BE2C (cell line): ENCODE results near the gene MYO9B.
A peak's percentile ranks its signal among the peaks of the same experiment; 100 is the strongest.

Experiments used
- DNase-seq: peaks from one replicate; pipeline ENCODE4 v3.0.0-alpha.2; 2020
- H3K27me3 ChIP-seq: fragments of 250-450 bp; sonication (Bioruptor Pico); 2 replicates; pipeline ENCODE4 v1.5.1; 2020; ENCODE audit warnings: mild to moderate bottlenecking
- H3K36me3 ChIP-seq: fragments of 250-450 bp; sonication (Bioruptor Pico); 2 replicates; pipeline ENCODE4 v1.5.1; 2020; ENCODE audit warnings: mild to moderate bottlenecking
- H3K4me1 ChIP-seq: fragments of 250-450 bp; sonication (Bioruptor Pico); 2 replicates; pipeline ENCODE4 v1.5.1; 2020
- H3K4me3 ChIP-seq: 2 replicates; pipeline ENCODE4 v1.5.1; 2011; ENCODE audit warnings: low read depth, low read length
- H3K9me3 ChIP-seq: fragments of 250-450 bp; sonication (Bioruptor Pico); 2 replicates; pipeline ENCODE4 v1.5.1; 2020
- TF ChIP-seq, protein P1 (sequence below): IDR thresholded peaks from 2 replicates; pipeline ENCODE4 v1.5.1; 2012; ENCODE audit warnings: mild to moderate bottlenecking, low read depth, low read length

Gene MYO9B

DNA sequence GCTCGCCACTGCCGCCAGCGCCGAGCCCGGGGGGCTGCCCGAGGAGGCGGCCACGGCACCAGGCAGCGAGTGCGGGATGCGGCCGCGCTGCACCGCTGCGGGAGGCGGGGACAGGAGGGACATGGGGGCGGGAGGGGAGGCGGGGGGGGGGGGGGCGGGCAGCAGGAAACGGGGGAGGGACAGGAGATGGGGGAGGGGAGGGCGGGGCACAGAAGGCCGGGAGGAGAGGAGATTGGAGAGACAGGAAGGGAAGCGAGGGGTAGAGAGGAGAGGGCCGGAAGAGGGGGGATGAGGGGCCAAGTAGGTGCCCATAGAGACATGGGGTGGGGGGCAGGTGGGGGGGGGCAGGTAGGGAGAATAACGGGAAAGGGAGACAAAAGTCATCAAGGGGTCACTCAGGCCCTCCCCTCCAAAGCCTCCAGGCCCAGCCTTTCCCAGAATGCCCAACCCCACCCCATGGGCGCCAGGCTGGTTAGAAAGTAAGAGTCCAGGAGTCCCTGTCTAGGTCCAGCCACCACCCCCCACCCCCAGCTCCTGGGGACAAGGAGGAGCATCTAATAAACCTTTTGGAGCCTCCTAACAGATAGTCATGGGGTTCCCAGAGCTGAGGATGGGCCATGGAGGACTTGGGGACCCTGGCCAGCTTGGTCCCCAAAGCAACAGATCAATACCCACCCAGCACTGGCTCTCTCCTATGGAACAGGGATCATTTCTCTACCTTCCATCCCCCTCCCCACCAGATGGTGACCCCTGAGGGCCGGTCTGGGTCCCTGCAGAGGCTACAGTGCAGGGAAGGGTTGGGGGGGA is 160.6 kb downstream of the MYO9B start:
- TF ChIP-seq, protein P1, sequence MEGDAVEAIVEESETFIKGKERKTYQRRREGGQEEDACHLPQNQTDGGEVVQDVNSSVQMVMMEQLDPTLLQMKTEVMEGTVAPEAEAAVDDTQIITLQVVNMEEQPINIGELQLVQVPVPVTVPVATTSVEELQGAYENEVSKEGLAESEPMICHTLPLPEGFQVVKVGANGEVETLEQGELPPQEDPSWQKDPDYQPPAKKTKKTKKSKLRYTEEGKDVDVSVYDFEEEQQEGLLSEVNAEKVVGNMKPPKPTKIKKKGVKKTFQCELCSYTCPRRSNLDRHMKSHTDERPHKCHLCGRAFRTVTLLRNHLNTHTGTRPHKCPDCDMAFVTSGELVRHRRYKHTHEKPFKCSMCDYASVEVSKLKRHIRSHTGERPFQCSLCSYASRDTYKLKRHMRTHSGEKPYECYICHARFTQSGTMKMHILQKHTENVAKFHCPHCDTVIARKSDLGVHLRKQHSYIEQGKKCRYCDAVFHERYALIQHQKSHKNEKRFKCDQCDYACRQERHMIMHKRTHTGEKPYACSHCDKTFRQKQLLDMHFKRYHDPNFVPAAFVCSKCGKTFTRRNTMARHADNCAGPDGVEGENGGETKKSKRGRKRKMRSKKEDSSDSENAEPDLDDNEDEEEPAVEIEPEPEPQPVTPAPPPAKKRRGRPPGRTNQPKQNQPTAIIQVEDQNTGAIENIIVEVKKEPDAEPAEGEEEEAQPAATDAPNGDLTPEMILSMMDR, result no peak
- peaks cover 64% of the 10 kb centered on the region for H3K36me3 ChIP-seq
- DNase-seq, result no peak
- peak overlapping the region; percentile 77 for H3K4me3 ChIP-seq
- no peaks in the 10 kb centered on the region for H3K27me3 ChIP-seq
- peaks cover 10% of the 10 kb centered on the region for H3K4me1 ChIP-seq
- no peaks in the 10 kb centered on the region for H3K9me3 ChIP-seq

DNA sequence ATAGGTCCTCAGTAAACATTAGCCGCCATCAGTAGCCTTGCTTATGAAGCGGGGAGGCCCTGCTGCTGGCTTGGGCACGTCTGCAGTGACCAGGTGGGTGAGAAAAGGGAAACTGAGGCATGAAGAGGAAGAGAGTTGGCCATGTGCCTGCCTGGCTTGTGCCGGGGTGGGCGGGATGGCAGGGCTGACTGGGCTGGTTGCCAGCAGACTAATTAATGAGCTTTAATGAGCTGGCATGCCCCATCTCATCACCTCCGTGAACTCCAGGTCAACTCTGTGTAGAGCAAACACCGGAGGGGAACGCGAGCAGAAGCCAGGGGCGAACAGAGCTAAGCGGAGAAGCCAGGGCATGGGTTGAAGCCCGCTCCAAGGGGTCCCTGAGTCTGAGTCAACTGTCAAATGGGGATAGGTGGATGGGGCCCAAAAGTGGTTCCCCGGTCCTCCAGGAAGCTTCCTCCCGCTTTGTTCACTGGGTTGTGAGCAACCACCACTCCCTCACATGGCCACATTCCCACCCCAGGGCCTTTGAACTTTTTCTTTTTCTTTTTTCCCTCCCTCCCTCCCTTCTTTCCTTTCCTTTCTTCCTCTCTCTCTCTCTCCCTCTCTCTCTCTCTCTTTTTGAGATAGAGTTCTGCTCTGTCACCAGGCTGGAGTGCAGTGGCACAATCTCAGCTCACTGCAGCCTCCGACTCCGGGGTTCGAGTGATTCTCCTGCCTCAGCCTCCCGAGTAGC is 161.4 kb downstream of the MYO9B start:
- peaks cover 58% of the 10 kb centered on the region for H3K36me3 ChIP-seq
- no peaks in the 10 kb centered on the region for H3K9me3 ChIP-seq
- no peaks in the 10 kb centered on the region for H3K27me3 ChIP-seq
- no peak for DNase-seq
- H3K4me1 ChIP-seq, result peaks cover 10% of the 10 kb centered on the region
- H3K4me3 ChIP-seq, result no peak overlapping the region
- TF ChIP-seq, protein P1, result no peak

DNA sequence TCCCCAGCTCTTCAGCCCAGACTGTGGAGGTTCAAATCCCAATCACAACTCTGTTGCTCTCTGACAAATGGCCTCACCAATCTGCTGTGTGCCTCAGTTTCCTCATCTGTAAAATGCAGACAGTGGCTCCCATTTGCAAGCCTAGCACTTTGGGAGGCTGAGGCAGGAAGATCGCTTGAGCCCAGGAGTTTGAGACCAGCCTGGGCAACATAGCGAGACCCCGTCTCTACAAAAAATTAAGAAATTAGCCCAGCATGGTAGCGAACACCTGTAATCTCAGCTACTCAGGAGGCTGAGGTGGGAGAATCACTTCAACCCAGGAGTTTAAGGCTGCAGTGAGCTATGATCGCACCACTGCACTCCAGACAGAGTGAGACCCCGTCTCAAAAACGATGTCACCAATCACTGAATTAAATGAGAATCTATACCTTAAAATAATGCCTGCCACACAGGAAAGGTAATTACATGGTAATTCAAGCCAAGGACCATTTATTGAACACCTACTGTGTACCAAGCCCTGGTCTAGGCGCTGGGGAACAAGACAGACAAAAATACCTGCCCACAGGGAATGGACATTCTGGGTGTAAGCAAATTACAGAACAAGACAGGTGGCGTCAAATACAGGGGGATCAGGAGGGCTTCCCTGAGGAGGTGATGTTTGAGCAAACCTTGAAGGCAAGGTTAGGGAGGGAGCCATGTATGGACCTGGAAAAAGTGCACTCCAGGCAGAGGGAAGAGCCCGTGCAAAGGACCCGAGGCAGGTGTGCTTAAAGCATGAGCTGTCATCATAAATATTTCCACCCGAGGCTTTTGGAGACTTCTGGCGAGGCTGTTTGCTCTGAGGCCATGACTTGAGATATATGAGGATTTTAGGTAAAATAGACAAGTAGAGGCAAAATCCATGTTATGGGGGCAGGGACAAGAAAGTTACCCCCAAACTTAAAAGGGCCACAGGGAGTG is 162.4 kb downstream of the MYO9B start:
- Histone ChIP-seq H3K36me3 (peaks cover 48% of the 10 kb centered on the region), H3K4me1 (peaks cover 10% of the 10 kb centered on the region), H3K27me3 (no peaks in the 10 kb centered on the region), H3K9me3 (no peaks in the 10 kb centered on the region), H3K4me3 (no peak overlapping the region)
- TF ChIP-seq, protein P1, result no peak
- DNase-seq, result no peak

DNA sequence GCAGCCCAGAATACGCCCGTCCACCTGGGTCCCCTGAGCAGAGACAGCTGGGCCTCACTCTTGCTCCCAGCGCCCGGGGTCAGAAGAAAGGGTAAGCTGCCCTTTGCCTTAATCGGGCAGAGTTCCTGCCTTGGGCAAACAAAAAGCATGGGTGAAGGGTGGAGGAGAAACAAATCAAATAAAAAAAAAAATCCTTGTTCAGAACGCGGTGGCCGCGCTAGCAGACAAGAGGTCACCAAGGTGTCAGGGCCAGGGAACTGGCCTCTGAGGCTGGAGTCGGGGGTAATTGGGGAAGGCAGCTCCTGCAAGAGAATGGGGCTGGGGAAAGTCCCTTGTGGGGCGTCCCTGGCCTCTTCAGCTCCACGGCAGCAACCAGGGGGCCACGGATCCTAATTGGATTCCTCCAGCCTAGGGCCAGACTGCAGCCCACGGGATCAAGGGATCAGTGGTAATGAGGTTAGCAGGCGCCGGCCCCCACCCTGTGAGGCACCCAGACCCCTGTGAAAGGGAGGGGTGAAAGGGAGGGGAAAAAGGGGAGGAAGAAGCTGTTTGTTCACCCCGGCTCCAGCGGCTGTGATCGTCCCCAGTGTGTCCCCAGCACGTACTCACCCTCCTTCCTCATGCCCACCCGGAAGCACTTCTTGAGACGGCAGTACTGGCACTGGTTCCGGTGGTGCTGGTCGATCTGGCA is 164.6 kb downstream of the MYO9B start:
- H3K27me3 ChIP-seq, result no peaks in the 10 kb centered on the region
- TF ChIP-seq, protein P1, result no peak

DNA sequence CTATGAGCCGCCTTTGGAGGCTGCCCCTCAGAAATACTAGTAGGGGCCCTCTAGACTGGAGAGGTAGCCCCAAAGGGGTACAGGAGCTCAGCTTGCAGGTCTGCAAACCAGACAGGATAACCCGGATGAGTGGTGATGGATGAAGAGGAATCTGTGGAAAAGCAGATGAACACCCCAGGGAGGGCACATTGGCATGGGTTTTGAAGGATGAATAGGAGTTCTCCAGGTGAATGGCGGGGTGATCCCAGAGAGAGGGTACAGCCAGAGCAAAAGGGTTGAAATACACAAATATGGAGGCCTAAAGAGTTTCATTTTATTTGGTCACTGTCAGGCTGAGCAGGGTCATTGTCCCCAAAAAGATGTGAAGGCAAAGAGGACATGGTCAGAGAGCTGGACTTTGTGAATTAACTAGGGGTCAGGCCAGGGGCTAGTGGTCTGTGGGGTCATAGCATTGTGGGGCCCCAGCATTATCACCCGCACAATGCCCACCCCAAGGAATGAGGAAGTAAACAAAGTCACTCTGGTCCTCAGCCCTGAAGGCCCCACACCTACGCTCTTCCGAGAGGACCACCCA is 165.3 kb downstream of the MYO9B start:
- no peak overlapping the region for H3K4me3 ChIP-seq
- no peak for DNase-seq
- H3K27me3 ChIP-seq, result no peaks in the 10 kb centered on the region
- H3K4me1 ChIP-seq, result peaks cover 6% of the 10 kb centered on the region; the same call in 1 of the 2 replicates
- H3K9me3 ChIP-seq, result no peaks in the 10 kb centered on the region
- peaks cover 30% of the 10 kb centered on the region for H3K36me3 ChIP-seq
- TF ChIP-seq, protein P1, result no peak

More for the DNA sequence above, 164.6 kb downstream of the MYO9B start:
- no peak overlapping the region for H3K4me3 ChIP-seq
- no peaks in the 10 kb centered on the region for H3K9me3 ChIP-seq
- DNase-seq, result no peak
- H3K36me3 ChIP-seq, result peaks cover 31% of the 10 kb centered on the region
- peaks cover 6% of the 10 kb centered on the region; the same call in 1 of the 2 replicates for H3K4me1 ChIP-seq
